Stomach (tissue), 4 donors: ENCODE results near the gene CBLB.

Experiments
- EP300 ChIP-seq: sonication (generic); formaldehyde crosslinking; IDR thresholded peaks from one replicate; pipeline ENCODE4 v1.6.1; 2017; ENCODE audit warnings: antibody characterized with exemption
- POLR2A ChIP-seq, 4 donors: fragments of 450-650 bp; IDR thresholded peaks; one replicate each; pipeline ENCODE4 v1.6.1; 2016; ENCODE audit warnings: antibody characterized with exemption in 4 of 4, control low read depth in 2 of 4, mild to moderate bottlenecking in 1 of 4, moderate library complexity in 1 of 4
- POLR2AphosphoS5 ChIP-seq, 3 donors: sonication (generic); formaldehyde crosslinking; IDR thresholded peaks; one replicate each; pipeline ENCODE4 v1.6.1; 2016; ENCODE audit warnings: antibody characterized with exemption in 3 of 3
- TF ChIP-seq, protein P1 (sequence below), 7 experiments: fragments of 450-650 bp in 4 of 7; fragments of 200-600 bp in 3 of 7; sonication (generic) in 3 of 7; IDR thresholded peaks; one replicate each; pipeline ENCODE4 v1.5.1; 2016 to 2019; ENCODE audit warnings: antibody characterized with exemption in 7 of 7, control low read depth in 2 of 7, mild to moderate bottlenecking in 1 of 7

DNA sequence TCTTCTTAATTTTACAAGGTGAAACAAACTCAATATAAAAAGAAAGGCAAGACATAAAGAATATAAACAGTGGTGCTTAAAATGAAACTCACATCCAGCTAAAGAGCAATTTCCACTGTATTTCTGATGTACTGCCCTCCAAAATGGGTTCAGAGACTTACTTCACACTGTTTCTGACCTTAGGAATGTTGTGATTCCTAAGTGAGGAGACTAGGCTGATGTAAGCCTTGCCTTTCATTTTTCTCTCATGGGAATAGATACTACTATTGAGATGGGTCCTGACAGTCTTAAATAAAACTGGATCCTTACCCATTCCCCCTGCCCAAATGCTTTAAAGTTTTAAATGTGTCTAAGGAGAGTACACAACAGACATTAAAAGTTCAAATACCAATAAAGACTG, 86.9 kb downstream of the CBLB start:
- TF ChIP-seq POLR2A (IDR thresholded peaks at IDR 0.05), result no peak
- TF ChIP-seq, protein P1, sequence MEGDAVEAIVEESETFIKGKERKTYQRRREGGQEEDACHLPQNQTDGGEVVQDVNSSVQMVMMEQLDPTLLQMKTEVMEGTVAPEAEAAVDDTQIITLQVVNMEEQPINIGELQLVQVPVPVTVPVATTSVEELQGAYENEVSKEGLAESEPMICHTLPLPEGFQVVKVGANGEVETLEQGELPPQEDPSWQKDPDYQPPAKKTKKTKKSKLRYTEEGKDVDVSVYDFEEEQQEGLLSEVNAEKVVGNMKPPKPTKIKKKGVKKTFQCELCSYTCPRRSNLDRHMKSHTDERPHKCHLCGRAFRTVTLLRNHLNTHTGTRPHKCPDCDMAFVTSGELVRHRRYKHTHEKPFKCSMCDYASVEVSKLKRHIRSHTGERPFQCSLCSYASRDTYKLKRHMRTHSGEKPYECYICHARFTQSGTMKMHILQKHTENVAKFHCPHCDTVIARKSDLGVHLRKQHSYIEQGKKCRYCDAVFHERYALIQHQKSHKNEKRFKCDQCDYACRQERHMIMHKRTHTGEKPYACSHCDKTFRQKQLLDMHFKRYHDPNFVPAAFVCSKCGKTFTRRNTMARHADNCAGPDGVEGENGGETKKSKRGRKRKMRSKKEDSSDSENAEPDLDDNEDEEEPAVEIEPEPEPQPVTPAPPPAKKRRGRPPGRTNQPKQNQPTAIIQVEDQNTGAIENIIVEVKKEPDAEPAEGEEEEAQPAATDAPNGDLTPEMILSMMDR (IDR thresholded peaks at IDR 0.05), result no peak
- TF ChIP-seq POLR2AphosphoS5 (IDR thresholded peaks at IDR 0.05), result no peak
- no peak for TF ChIP-seq EP300
